SK-N-SH (cell line): ENCODE measurements around the gene IKBKE. TPM values are rescaled to one million over a fixed set of nuclear protein-coding genes. Genes with fewer than 3 reads are reported as not detected.

Experiments
- CTCF ChIA-PET: fragments of 300-600, 350-600 bp; formaldehyde crosslinking; extraction: SDS; loops from one replicate; lab custom pipeline; 2021; lab: Yijun Ruan, JAX
- POLR2A ChIA-PET: fragments of 350-600 bp; sonication (Branson Sonifier 250); formaldehyde crosslinking; extraction: SDS; loops from one replicate; lab custom pipeline; 2020; ENCODE audit warnings: antibody characterized with exemption, inconsistent platforms; lab: Yijun Ruan, JAX
- DNase-seq: peaks from one replicate; pipeline ENCODE4 v3.0.0; 2012
- H2AFZ ChIP-seq: fragments of 200-600 bp; sonication (generic); 2 replicates; pipeline ENCODE4 v1.8.1; 2016; ENCODE audit warnings: antibody characterized with exemption, mild to moderate bottlenecking, low read depth
- H3F3A ChIP-seq: fragments of 200-600 bp; sonication (generic); replicated peaks from 2 replicates; pipeline ENCODE3; 2016; ENCODE audit warnings: antibody characterized with exemption, mild to moderate bottlenecking; ENCODE audit not compliant: insufficient read depth
- H3K27ac ChIP-seq, 2 experiments: fragments of 200-500 bp in 1 of 2; fragments of 200-600 bp in 1 of 2; sonication (Bioruptor generic) in 1 of 2; sonication (generic), shearing (Covaris generic) in 1 of 2; 2 replicates each; pipeline versions ENCODE4 v1.5.1 to v1.6.1; 2014 to 2016; ENCODE audit warnings: low read depth in 2 of 2, inconsistent platforms in 1 of 2, low read length in 1 of 2, mild to moderate bottlenecking in 1 of 2, mixed read lengths in 1 of 2
- H3K27me3 ChIP-seq: fragments of 200-600 bp; sonication (generic), shearing (Covaris generic); 2 replicates; pipeline ENCODE4 v1.6.1; 2016; ENCODE audit warnings: mixed run types; ENCODE audit not compliant: insufficient read depth
- H3K36me3 ChIP-seq, 2 experiments: fragments of 200-500 bp in 1 of 2; fragments of 200-600 bp in 1 of 2; sonication (Bioruptor generic) in 1 of 2; sonication (generic) in 1 of 2; replicated peaks in 1 of 2; 2 replicates each; pipeline versions ENCODE3 to v1.5.1; 2014 to 2016; ENCODE audit warnings: low read length in 1 of 2, mild to moderate bottlenecking in 1 of 2; ENCODE audit not compliant: insufficient read depth in 2 of 2, control insufficient read depth in 1 of 2
- H3K4me1 ChIP-seq, 2 experiments: fragments of 200-500 bp in 1 of 2; fragments of 200-600 bp in 1 of 2; sonication (Bioruptor generic) in 1 of 2; sonication (generic), shearing (Covaris generic) in 1 of 2; 2 replicates each; pipeline versions ENCODE4 v1.5.1 to v1.6.1; 2014 to 2016; ENCODE audit warnings: low read depth in 1 of 2, low read length in 1 of 2, mixed run types in 1 of 2; ENCODE audit not compliant: insufficient read depth in 2 of 2, control insufficient read depth in 1 of 2
- H3K4me2 ChIP-seq: fragments of 200-600 bp; sonication (generic), shearing (Covaris generic); 2 replicates; pipeline ENCODE4 v1.6.1; 2017; ENCODE audit warnings: mixed run types
- H3K4me3 ChIP-seq, 2 experiments: fragments of 200-500 bp in 1 of 2; fragments of 200-600 bp in 1 of 2; sonication (Bioruptor generic) in 1 of 2; sonication (generic), shearing (Covaris generic) in 1 of 2; 2 replicates each; pipeline versions ENCODE4 v1.5.1 to v1.8.1; 2014 to 2016; ENCODE audit warnings: low read depth in 2 of 2, inconsistent platforms in 1 of 2, low read length in 1 of 2, mild to moderate bottlenecking in 1 of 2, mixed read lengths in 1 of 2, moderate library complexity in 1 of 2
- H3K79me2 ChIP-seq: fragments of 200-600 bp; sonication (generic); 2 replicates; pipeline ENCODE4 v1.8.1; 2017; ENCODE audit warnings: mild to moderate bottlenecking; ENCODE audit not compliant: insufficient read depth
- H3K9ac ChIP-seq: fragments of 200-600 bp; sonication (generic); 2 replicates; pipeline ENCODE4 v1.6.1; 2017; ENCODE audit warnings: mixed run types
- H3K9me2 ChIP-seq: fragments of 200-600 bp; sonication (generic); 2 replicates; pipeline ENCODE4 v1.6.1; 2017; ENCODE audit warnings: mixed run types
- H3K9me3 ChIP-seq: fragments of 200-600 bp; sonication (generic); 2 replicates; pipeline ENCODE4 v1.6.1; 2017; ENCODE audit warnings: mixed run types, mild to moderate bottlenecking, moderate library complexity
- H4K20me1 ChIP-seq: fragments of 200-600 bp; sonication (generic); 2 replicates; pipeline ENCODE4 v1.6.1; 2017; ENCODE audit warnings: mild to moderate bottlenecking, mixed run types; ENCODE audit not compliant: insufficient read depth
- FOXJ3 ChIP-seq: sonication (generic); formaldehyde crosslinking; IDR thresholded peaks from 2 replicates; pipeline ENCODE4 v1.5.1; 2020; ENCODE audit warnings: mild to moderate bottlenecking, missing genetic modification reagents
- FOXM1 ChIP-seq: IDR thresholded peaks from 2 replicates; pipeline ENCODE4 v1.4.0; 2012; ENCODE audit warnings: low read depth, mild to moderate bottlenecking
- GABPA ChIP-seq: IDR thresholded peaks from 2 replicates; pipeline ENCODE4 v1.4.0; 2012; ENCODE audit warnings: low read depth, mild to moderate bottlenecking
- MXI1 ChIP-seq: IDR thresholded peaks from 2 replicates; pipeline ENCODE4 v1.6.1; 2012; ENCODE audit warnings: mild to moderate bottlenecking, low read depth, low read length, improper control_type of control experiment
- PBX3 ChIP-seq: IDR thresholded peaks from 2 replicates; pipeline ENCODE4; 2012
- POLR2AphosphoS5 ChIP-seq: IDR thresholded peaks from 2 replicates; pipeline ENCODE4 v1.6.1; 2012; ENCODE audit warnings: low read depth, low read length
- REST ChIP-seq: IDR thresholded peaks from 2 replicates; pipeline ENCODE4 v1.6.1; 2012; ENCODE audit warnings: mild to moderate bottlenecking, low read depth, low read length, moderate library complexity
- RXRA ChIP-seq: IDR thresholded peaks from 2 replicates; pipeline ENCODE4 v1.4.0; 2012; ENCODE audit warnings: low read depth, mild to moderate bottlenecking, borderline replicate concordance
- SIN3A ChIP-seq: IDR thresholded peaks from 2 replicates; pipeline ENCODE4 v1.6.1; 2012; ENCODE audit warnings: low read depth, mild to moderate bottlenecking, low read length, moderate library complexity, borderline replicate concordance
- TAF1 ChIP-seq: IDR thresholded peaks from 2 replicates; pipeline ENCODE4 v1.6.1; 2012; ENCODE audit warnings: low read depth, mild to moderate bottlenecking, low read length, moderate library complexity, borderline replicate concordance
- TCF12 ChIP-seq: IDR thresholded peaks from 2 replicates; pipeline ENCODE4 v1.4.0; 2012
- USF1 ChIP-seq: IDR thresholded peaks from 2 replicates; pipeline ENCODE4 v1.4.0; 2012; ENCODE audit warnings: low read depth, borderline replicate concordance
- USF2 ChIP-seq: fragments of 150-350 bp; IDR thresholded peaks from 2 replicates; pipeline ENCODE4 v1.6.1; 2017; ENCODE audit warnings: antibody characterized with exemption, low read length, low read depth, borderline replicate concordance
- ZBTB33 ChIP-seq: IDR thresholded peaks from 2 replicates; pipeline ENCODE4 v1.4.0; 2012; ENCODE audit warnings: low read depth, borderline replicate concordance
- WGBS: methylation state at CpG from one replicate; pipeline ENCODE4 v1.1.6; 2017; ENCODE audit warnings: low lambda C conversion rate; 5-methylcytosine and 5-hydroxymethylcytosine counted together
- polyA plus RNA-seq, 3 experiments: library from polyadenylated mRNA; depleted of rRNA; stranded (reverse); fragments of >200 nt; gene quantifications; 2 replicates each; pipeline ENCODE4 v1.2.3, GENCODE V29; 2012

Gene IKBKE
- polyA plus RNA-seq, 1 of the 3 experiments (the other 2 are of a cell fraction): 14.5 TPM

GRCh38 chr1:206512058-206512850 lies 42.0 kb downstream of the IKBKE start:
- H3K27ac ChIP-seq: no peak overlapping the region
- 84% methylated on average over 13 of the region's 14 CpGs for WGBS
- no peaks in the 10 kb centered on the region for H3K9me2 ChIP-seq
- H3K4me1 ChIP-seq: peaks cover 12 to 15% of the 10 kb centered on the region in 2 experiments; a peak in 2 of 4 replicates
- no peaks in the 10 kb centered on the region for H3K9me3 ChIP-seq
- no peaks in the 10 kb centered on the region for H3K79me2 ChIP-seq
- no peaks in the 10 kb centered on the region for H4K20me1 ChIP-seq
- H3K27me3 ChIP-seq: no peaks in the 10 kb centered on the region
- no peak overlapping the region for H2AFZ ChIP-seq
- H3K36me3 ChIP-seq: no peaks in the 10 kb centered on the region
- POLR2A ChIA-PET: no interaction called here
- TF ChIP-seq TAF1 (no peak), SIN3A (no peak), USF2 (no peak), ZBTB33 (no peak), FOXJ3 (no peak), MXI1 (no peak), RXRA (no peak), POLR2AphosphoS5 (no peak)
- CTCF ChIA-PET: interaction anchor here (0.8 to 1.3 kb wide), 5 partner anchors 33 to 470 kb away, joined by 3 to 4 read pairs (median 3); no protein-coding TSS in a partner anchor
- no peak overlapping the region for H3K9ac ChIP-seq
- DNase-seq: no peak
- no peaks in the 10 kb centered on the region for H3F3A ChIP-seq
- H3K4me3 ChIP-seq: no peak overlapping the region
- H3K4me2 ChIP-seq: peak overlapping the region; percentile 44; the same call in 1 of the 2 replicates

GRCh38 chr1:206512851-206513180 lies 42.5 kb downstream of the IKBKE start:
- no peaks in the 10 kb centered on the region for H3K27me3 ChIP-seq
- no peak for DNase-seq
- H3K4me2 ChIP-seq: peak overlapping the region; percentile 44
- H3K9me3 ChIP-seq: no peaks in the 10 kb centered on the region
- no peak overlapping the region for H3K4me3 ChIP-seq
- WGBS: 95% methylated on average over 4 of the region's 4 CpGs
- ChIA-PET CTCF (interaction anchor here (0.7 to 1.3 kb wide), 4 partner anchors 14 to 470 kb away, joined by 3 read pairs; no protein-coding TSS in a partner anchor), POLR2A (no interaction called here)
- H3K79me2 ChIP-seq: no peaks in the 10 kb centered on the region
- H3K36me3 ChIP-seq: no peaks in the 10 kb centered on the region
- H3F3A ChIP-seq: no peaks in the 10 kb centered on the region
- no peak overlapping the region for H3K27ac ChIP-seq
- no peak overlapping the region for H3K9ac ChIP-seq
- H2AFZ ChIP-seq: no peak overlapping the region
- H3K9me2 ChIP-seq: no peaks in the 10 kb centered on the region
- peaks cover 11 to 15% of the 10 kb centered on the region in 2 experiments; a peak in 2 of 4 replicates for H3K4me1 ChIP-seq
- no peaks in the 10 kb centered on the region for H4K20me1 ChIP-seq
- TF ChIP-seq USF1 (no peak), REST (no peak), RXRA (no peak), FOXM1 (no peak), GABPA (no peak), TCF12 (no peak), ZBTB33 (no peak), PBX3 (no peak)
